ENCODE results near the gene TXNRD2. TPM values are rescaled to one million over a fixed set of nuclear protein-coding genes. Genes with fewer than 3 reads are reported as not detected.

Gene TXNRD2
- total RNA-seq, 1 experiment from 2014 or later, result 22.4 TPM

DNA sequence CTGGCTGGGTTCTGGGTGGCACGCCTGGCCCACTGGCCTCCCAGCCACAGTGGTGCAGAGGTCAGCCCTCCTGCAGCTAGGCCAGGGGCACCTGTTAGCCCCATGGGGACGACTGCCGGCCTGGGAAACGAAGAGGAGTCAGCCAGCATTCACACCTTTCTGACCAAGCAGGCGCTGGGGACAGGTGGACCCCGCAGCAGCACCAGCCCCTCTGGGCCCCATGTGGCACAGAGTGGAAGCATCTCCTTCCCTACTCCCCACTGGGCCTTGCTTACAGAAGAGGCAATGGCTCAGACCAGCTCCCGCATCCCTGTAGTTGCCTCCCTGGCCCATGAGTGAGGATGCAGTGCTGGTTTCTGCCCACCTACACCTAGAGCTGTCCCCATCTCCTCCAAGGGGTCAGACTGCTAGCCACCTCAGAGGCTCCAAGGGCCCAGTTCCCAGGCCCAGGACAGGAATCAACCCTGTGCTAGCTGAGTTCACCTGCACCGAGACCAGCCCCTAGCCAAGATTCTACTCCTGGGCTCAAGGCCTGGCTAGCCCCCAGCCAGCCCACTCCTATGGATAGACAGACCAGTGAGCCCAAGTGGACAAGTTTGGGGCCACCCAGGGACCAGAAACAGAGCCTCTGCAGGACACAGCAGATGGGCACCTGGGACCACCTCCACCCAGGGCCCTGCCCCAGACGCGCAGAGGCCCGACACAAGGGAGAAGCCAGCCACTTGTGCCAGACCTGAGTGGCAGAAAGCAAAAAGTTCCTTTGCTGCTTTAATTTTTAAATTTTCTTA lies 27.7 kb upstream of the TXNRD2 start:
- TF ChIP-seq, protein P1, sequence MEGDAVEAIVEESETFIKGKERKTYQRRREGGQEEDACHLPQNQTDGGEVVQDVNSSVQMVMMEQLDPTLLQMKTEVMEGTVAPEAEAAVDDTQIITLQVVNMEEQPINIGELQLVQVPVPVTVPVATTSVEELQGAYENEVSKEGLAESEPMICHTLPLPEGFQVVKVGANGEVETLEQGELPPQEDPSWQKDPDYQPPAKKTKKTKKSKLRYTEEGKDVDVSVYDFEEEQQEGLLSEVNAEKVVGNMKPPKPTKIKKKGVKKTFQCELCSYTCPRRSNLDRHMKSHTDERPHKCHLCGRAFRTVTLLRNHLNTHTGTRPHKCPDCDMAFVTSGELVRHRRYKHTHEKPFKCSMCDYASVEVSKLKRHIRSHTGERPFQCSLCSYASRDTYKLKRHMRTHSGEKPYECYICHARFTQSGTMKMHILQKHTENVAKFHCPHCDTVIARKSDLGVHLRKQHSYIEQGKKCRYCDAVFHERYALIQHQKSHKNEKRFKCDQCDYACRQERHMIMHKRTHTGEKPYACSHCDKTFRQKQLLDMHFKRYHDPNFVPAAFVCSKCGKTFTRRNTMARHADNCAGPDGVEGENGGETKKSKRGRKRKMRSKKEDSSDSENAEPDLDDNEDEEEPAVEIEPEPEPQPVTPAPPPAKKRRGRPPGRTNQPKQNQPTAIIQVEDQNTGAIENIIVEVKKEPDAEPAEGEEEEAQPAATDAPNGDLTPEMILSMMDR (conservative IDR thresholded peaks at IDR 0.05), result no peak
- no peak for TF ChIP-seq EZH2 (IDR thresholded peaks at IDR 0.05; ENCODE audit: low read depth)
- Histone ChIP-seq H3K4me3 (no peak overlapping the region), H3K27me3 (ENCODE audit: insufficient read depth, low read depth) (no peaks in the 10 kb centered on the region), H3F3A (ENCODE audit: insufficient read depth, low read depth) (peaks cover 8% of the 10 kb centered on the region; the same call in 1 of the 2 replicates), H3K4me1 (replicated peaks; ENCODE audit: insufficient read depth) (no peaks in the 10 kb centered on the region; the same call in 1 of the 2 replicates), H3K36me3 (ENCODE audit: low read depth) (no peaks in the 10 kb centered on the region), H3K4me2 (no peak overlapping the region), H3K9me3 (ENCODE audit: insufficient read depth, low read depth) (no peaks in the 10 kb centered on the region), H4K20me1 (ENCODE audit: insufficient read depth) (no peaks in the 10 kb centered on the region), H3K9me2 (ENCODE audit: insufficient read depth) (no peaks in the 10 kb centered on the region), H2AFZ (no peak overlapping the region), H3K27ac (no peak overlapping the region), H3K79me2 (ENCODE audit: low read depth) (peaks cover 4% of the 10 kb centered on the region; the same call in 1 of the 2 replicates)
- intact Hi-C loops (cut with micrococcal nuclease; ENCODE audit: unreplicated experiment), result loop anchor here (10.0 kb wide), 1 partner anchor 315 kb away; no protein-coding TSS in a partner anchor
- DNase-seq, result no peak
- ChIA-PET POLR2A (ENCODE audit: unreplicated experiment) (no interaction called here), CTCF (no interaction called here)
- no TSS peak for BruUV-seq (replicated peaks)

DNA sequence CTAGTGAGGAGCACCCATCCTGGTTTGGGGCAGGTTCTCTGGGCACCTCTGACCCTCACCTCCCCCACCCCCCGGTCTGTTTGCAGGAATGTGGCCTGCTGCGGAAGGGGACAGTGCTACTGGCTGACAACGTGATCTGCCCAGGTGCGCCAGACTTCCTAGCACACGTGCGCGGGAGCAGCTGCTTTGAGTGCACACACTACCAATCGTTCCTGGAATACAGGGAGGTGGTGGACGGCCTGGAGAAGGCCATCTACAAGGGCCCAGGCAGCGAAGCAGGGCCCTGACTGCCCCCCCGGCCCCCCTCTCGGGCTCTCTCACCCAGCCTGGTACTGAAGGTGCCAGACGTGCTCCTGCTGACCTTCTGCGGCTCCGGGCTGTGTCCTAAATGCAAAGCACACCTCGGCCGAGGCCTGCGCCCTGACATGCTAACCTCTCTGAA lies 26.9 kb upstream of the TXNRD2 start:
- intact Hi-C loops (cut with micrococcal nuclease; ENCODE audit: unreplicated experiment), result loop anchor here (10.0 kb wide), 1 partner anchor 316 kb away; no protein-coding TSS in a partner anchor
- DNase-seq, result no peak
- Histone ChIP-seq H3K27me3 (ENCODE audit: insufficient read depth, low read depth) (no peaks in the 10 kb centered on the region), H3K79me2 (ENCODE audit: low read depth) (peaks cover 13% of the 10 kb centered on the region; the same call in 1 of the 2 replicates), H2AFZ (no peak overlapping the region), H3K27ac (no peak overlapping the region), H4K20me1 (ENCODE audit: insufficient read depth) (no peaks in the 10 kb centered on the region), H3K9me3 (ENCODE audit: insufficient read depth, low read depth) (no peaks in the 10 kb centered on the region), H3F3A (ENCODE audit: insufficient read depth, low read depth) (no peaks in the 10 kb centered on the region), H3K4me3 (no peak overlapping the region), H3K4me2 (no peak overlapping the region), H3K4me1 (replicated peaks; ENCODE audit: insufficient read depth) (peaks cover 8% of the 10 kb centered on the region), H3K9me2 (ENCODE audit: insufficient read depth) (no peaks in the 10 kb centered on the region), H3K36me3 (ENCODE audit: low read depth) (no peaks in the 10 kb centered on the region)
- TF ChIP-seq, protein P1 (conservative IDR thresholded peaks at IDR 0.05), result no peak
- no peak for TF ChIP-seq EZH2 (IDR thresholded peaks at IDR 0.05; ENCODE audit: low read depth)
- BruUV-seq (replicated peaks), result no TSS peak
- POLR2A ChIA-PET (ENCODE audit: unreplicated experiment), result no interaction called here
- CTCF ChIA-PET, result no interaction called here

DNA sequence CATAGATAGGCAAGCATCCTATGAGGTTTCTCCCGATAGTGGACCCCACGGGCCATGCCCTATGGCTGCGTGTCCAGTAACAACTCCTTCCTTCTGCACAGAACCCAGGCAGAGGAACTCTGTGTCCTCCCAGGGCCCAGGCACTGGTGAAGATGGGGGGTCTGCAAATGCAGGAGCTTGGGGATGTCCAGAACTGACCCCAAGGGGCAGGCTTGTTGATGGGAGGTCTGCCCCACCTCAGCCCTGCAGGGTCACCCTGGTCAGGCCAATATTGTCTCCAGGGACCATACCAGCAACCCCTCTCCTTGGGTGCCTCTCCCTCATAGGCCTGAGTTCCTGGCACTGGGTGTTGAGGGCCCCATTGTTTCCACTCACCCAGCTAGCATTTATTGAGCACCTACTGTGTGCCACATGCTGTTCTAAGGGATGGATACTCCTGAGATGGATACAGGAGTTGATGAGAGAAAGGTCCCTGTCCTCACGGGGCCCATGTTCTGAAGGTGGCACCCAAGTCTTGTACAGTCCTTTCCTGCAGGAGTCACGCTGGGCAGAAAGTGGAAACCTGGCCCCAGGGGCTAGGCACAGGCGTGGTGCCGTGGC lies 26.3 kb upstream of the TXNRD2 start:
- TF ChIP-seq EZH2 (IDR thresholded peaks at IDR 0.05; ENCODE audit: low read depth), result no peak
- TF ChIP-seq, protein P1 (conservative IDR thresholded peaks at IDR 0.05), result no peak
- H4K20me1 ChIP-seq (ENCODE audit: insufficient read depth), result no peaks in the 10 kb centered on the region
- BruUV-seq (replicated peaks), result no TSS peak
- peaks cover 15% of the 10 kb centered on the region; the same call in 1 of the 2 replicates for H3K79me2 ChIP-seq (ENCODE audit: low read depth)
- H3K27me3 ChIP-seq (ENCODE audit: insufficient read depth, low read depth), result no peaks in the 10 kb centered on the region
- H3K36me3 ChIP-seq (ENCODE audit: low read depth), result no peaks in the 10 kb centered on the region
- no peak overlapping the region for H3K4me2 ChIP-seq
- H3F3A ChIP-seq (ENCODE audit: insufficient read depth, low read depth), result no peaks in the 10 kb centered on the region
- POLR2A ChIA-PET (ENCODE audit: unreplicated experiment), result no interaction called here
- DNase-seq, result no peak
- CTCF ChIA-PET, result no interaction called here
- no peaks in the 10 kb centered on the region for H3K9me2 ChIP-seq (ENCODE audit: insufficient read depth)
- no peak overlapping the region for H3K4me3 ChIP-seq
- no peak overlapping the region for H2AFZ ChIP-seq
- no peaks in the 10 kb centered on the region for H3K9me3 ChIP-seq (ENCODE audit: insufficient read depth, low read depth)
- H3K4me1 ChIP-seq (replicated peaks; ENCODE audit: insufficient read depth), result peaks cover 9% of the 10 kb centered on the region
- intact Hi-C loops (cut with micrococcal nuclease; ENCODE audit: unreplicated experiment), result loop anchor here (10.0 kb wide), 1 partner anchor 317 kb away; no protein-coding TSS in a partner anchor
- no peak overlapping the region for H3K27ac ChIP-seq

All from PC-9 (cell line).